Chondrocyte (in vitro differentiated cells): ENCODE results near the gene LAGE3. TPM values are rescaled to one million over a fixed set of nuclear protein-coding genes. Genes with fewer than 3 reads are reported as not detected.

ENCODE experiments used
- DNase-seq: peaks from one replicate; pipeline ENCODE4 v3.0.0; 2021; ENCODE audit warnings: mixed read lengths, low spot score
- H3K27ac Mint-ChIP-seq: one replicate; pipeline ENCODE4 v1.8.0; 2021; ENCODE audit warnings: mild to moderate bottlenecking, moderate library complexity, mixed read lengths; ENCODE audit not compliant: unreplicated experiment
- H3K27me3 Mint-ChIP-seq: 2 replicates; pipeline ENCODE4 v1.8.0; 2021; ENCODE audit warnings: low read depth, mixed read lengths
- H3K36me3 Mint-ChIP-seq: 2 replicates; pipeline ENCODE4 v1.8.0; 2021; ENCODE audit warnings: low read depth, mixed read lengths
- H3K4me1 Mint-ChIP-seq: 2 replicates; pipeline ENCODE4 v1.8.0; 2021; ENCODE audit warnings: low read depth, mild to moderate bottlenecking, mixed read lengths
- H3K4me3 Mint-ChIP-seq: one replicate; pipeline ENCODE4 v1.8.0; 2021; ENCODE audit warnings: mild to moderate bottlenecking, moderate library complexity, mixed read lengths; ENCODE audit not compliant: unreplicated experiment
- H3K9me3 Mint-ChIP-seq: 2 replicates; pipeline ENCODE4 v1.8.0; 2021; ENCODE audit warnings: low read depth, mixed read lengths
- total RNA-seq: library from RNA; stranded (reverse); gene quantifications from 3 replicates; pipeline ENCODE4 v1.2.1, GENCODE V29; 2021
- TF ChIP-seq, protein P1 (sequence below): fragments of 200-600 bp; sonication (generic); IDR thresholded peaks from 2 replicates; pipeline ENCODE4 v1.5.0; 2021; ENCODE audit warnings: antibody characterized with exemption, mild to moderate bottlenecking, moderate library complexity

The LAGE3 gene
- total RNA-seq, 1 donor from 2014 or later: 17.7 TPM

- H3K4me1 Mint-ChIP-seq: peaks cover 19% of the 10 kb centered on the region
- peaks cover 17% of the 10 kb centered on the region for H3K36me3 Mint-ChIP-seq
- no peaks in the 10 kb centered on the region for H3K27me3 Mint-ChIP-seq
- TF ChIP-seq, protein P1, sequence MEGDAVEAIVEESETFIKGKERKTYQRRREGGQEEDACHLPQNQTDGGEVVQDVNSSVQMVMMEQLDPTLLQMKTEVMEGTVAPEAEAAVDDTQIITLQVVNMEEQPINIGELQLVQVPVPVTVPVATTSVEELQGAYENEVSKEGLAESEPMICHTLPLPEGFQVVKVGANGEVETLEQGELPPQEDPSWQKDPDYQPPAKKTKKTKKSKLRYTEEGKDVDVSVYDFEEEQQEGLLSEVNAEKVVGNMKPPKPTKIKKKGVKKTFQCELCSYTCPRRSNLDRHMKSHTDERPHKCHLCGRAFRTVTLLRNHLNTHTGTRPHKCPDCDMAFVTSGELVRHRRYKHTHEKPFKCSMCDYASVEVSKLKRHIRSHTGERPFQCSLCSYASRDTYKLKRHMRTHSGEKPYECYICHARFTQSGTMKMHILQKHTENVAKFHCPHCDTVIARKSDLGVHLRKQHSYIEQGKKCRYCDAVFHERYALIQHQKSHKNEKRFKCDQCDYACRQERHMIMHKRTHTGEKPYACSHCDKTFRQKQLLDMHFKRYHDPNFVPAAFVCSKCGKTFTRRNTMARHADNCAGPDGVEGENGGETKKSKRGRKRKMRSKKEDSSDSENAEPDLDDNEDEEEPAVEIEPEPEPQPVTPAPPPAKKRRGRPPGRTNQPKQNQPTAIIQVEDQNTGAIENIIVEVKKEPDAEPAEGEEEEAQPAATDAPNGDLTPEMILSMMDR: no peak
- no peak overlapping the region for H3K27ac Mint-ChIP-seq
- H3K9me3 Mint-ChIP-seq: no peaks in the 10 kb centered on the region
- no peak overlapping the region for H3K4me3 Mint-ChIP-seq
- DNase-seq: no peak
These were observed 14.2 kb downstream of the LAGE3 start for GRCh38 chrX:154464806-154465365.

DNA sequence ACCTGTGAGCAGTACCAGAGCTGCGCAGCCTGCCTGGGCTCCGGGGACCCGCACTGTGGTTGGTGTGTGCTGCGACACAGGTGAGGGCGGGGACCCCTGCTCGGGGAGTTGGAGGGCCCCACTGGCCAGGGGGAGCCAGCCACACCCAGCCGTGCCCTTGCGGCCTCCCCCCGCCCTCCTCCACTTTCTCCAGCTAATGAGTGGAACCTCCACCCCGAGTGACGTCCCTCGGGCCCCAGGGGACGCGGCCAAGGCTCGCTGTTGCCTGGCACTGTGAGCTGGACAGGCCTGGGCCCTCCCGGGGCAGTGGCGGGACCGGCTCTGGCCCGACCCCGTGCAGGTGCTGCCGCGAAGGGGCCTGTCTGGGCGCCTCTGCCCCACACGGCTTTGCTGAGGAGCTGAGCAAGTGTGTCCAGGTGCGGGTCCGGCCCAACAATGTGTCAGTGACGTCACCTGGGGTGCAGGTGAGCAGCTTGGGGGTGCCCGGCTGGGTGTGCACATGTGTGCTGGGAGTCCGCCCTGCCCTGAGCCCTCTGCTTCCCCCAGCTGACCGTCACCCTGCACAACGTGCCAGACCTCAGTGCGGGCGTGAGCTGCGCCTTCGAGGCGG, 15.4 kb downstream of the LAGE3 start:
- no peak for DNase-seq
- Mint-ChIP-seq H3K36me3 (peaks cover 11% of the 10 kb centered on the region), H3K4me1 (peaks cover 19% of the 10 kb centered on the region), H3K4me3 (no peak overlapping the region), H3K27ac (no peak overlapping the region), H3K27me3 (no peaks in the 10 kb centered on the region), H3K9me3 (no peaks in the 10 kb centered on the region)
- TF ChIP-seq, protein P1: no peak

GRCh38 chrX:154462396-154462795, 16.7 kb downstream of the LAGE3 start:
- peaks cover 20% of the 10 kb centered on the region for H3K4me1 Mint-ChIP-seq
- peaks cover 1% of the 10 kb centered on the region for H3K9me3 Mint-ChIP-seq
- H3K4me3 Mint-ChIP-seq: no peak overlapping the region
- TF ChIP-seq, protein P1: no peak
- no peak for DNase-seq
- H3K27ac Mint-ChIP-seq: no peak overlapping the region
- no peaks in the 10 kb centered on the region for H3K27me3 Mint-ChIP-seq
- peaks cover 13% of the 10 kb centered on the region for H3K36me3 Mint-ChIP-seq

DNA sequence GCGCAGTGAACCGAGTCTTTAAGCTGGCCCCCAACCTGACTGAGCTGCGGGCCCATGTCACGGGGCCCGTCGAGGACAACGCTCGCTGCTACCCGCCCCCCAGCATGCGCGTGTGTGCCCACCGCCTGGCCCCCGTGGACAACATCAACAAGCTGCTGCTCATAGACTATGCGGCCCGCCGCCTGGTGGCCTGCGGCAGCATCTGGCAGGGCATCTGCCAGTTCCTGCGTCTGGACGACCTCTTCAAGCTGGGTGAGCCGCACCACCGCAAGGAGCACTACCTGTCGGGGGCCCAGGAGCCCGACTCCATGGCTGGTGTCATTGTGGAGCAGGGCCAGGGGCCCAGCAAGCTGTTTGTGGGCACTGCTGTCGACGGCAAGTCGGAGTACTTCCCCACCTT, 18.8 kb downstream of the LAGE3 start:
- H3K4me3 Mint-ChIP-seq: peak overlapping the region; percentile 80
- no peaks in the 10 kb centered on the region for H3K27me3 Mint-ChIP-seq
- H3K4me1 Mint-ChIP-seq: peaks cover 23% of the 10 kb centered on the region
- H3K27ac Mint-ChIP-seq: no peak overlapping the region
- peaks cover 4% of the 10 kb centered on the region for H3K9me3 Mint-ChIP-seq
- peaks cover 13% of the 10 kb centered on the region for H3K36me3 Mint-ChIP-seq
- TF ChIP-seq, protein P1: no peak
- no peak for DNase-seq

GRCh38 chrX:154459832-154460231, 19.2 kb downstream of the LAGE3 start:
- TF ChIP-seq, protein P1: no peak
- no peaks in the 10 kb centered on the region for H3K27me3 Mint-ChIP-seq
- no peak for DNase-seq
- peaks cover 11% of the 10 kb centered on the region for H3K36me3 Mint-ChIP-seq
- H3K4me3 Mint-ChIP-seq: peak overlapping the region; percentile 80
- H3K4me1 Mint-ChIP-seq: peaks cover 23% of the 10 kb centered on the region
- peak overlapping the region; percentile 27 for H3K27ac Mint-ChIP-seq
- H3K9me3 Mint-ChIP-seq: peaks cover 4% of the 10 kb centered on the region
